CD1c-positive myeloid dendritic cell (primary cell): ENCODE data around the gene ZFP90.
A peak's percentile ranks its signal among the peaks of the same experiment; 100 is the strongest.
"Not testable (repeated sequence)": the region's sequence is repeated elsewhere in the genome, so short reads cannot be mapped to it uniquely, and the experiment has no call there.

Source experiments
- DNase-seq: peaks from one replicate; pipeline ENCODE4 v3.0.0-alpha.2; 2016; ENCODE audit errors: extremely low spot score

Gene ZFP90

GRCh38 chr16:68538880-68539701 is at the start of gene ZFP90:
TSS of gene ZFP90 (plus strand) at chr16:68539291. CDS start at chr16:68539793, 502 bp downstream.
- peak; percentile 94 for DNase-seq

DNA sequence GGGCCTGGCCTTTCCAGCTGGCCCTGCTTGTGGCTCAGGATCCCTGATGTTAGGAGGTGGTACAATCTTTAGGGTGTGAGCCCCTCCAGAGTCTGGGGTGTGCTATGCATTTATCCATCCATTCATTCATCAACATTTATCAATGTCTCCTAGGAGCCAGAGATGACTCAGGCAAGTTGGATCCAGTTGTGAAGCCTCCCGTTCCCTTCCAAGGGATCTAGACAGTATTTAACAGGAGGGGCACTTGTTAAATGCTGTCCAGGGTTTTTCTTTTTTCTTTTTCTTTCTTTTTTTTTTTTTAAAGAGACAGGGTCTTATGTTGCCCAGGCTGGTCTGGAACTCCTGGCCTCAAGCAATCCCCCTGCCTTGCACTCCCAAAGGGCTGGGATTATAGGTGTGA is 48.7 kb upstream of the ZFP90 start:
- DNase-seq: no peak

DNA sequence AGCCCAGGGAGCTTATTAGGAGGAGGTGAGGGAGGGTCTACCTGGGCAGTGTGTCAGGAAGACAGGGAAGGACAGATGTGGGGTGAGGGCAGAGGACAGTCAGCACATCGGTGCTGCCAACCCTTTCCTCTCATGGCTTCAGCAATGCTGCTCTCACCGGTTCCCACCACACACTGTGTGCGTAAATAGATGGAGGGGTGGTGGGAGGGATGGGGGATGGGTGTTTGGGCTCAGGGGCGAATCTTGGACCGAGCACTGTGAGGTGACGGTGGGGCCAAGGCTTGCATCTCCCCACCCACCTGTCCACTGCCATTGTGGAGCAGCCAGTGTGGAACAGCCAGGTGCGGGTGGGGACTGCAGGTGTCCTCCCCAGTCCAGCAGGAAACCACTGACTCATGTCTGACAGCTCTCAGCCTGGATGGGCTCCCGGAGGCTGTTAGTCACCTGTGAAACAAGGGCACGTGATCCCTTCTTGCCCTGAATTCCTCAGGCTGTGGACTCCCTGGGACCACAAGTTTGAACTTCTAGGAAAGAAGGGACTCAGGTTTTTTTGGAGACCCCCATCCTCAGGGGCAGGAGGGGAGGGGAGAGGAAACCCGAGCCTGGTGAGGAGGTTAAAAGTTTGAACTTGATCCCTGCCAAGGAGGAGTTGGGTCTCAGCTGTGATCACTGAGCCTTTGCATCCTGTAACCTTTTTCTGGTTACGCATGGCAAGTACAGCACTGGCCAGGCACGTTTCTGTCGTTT is 48.1 kb upstream of the ZFP90 start:
- DNase-seq: no peak

DNA sequence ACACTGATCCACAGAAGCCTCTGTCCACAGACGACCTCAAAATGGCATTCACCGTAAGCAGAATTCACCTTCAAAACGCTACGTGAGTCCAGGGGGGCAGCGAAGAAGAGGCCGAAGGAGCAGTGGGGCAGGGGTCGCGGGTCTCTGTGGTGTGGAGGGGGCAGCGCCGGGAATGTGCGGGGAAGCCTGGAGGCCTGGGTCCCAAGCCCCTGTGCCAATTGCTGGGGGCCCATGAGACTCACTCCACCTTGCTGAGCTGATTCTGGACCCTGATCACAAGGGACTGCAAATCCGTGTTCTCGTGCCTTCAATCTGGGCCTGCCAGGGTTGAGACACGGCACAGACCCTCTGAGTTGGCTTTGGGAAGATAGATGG is 47.5 kb upstream of the ZFP90 start:
- DNase-seq: no peak

GRCh38 chr16:68492151-68492542 is 46.9 kb upstream of the ZFP90 start:
- no peak for DNase-seq

GRCh38 chr16:68492543-68493411 is 46.3 kb upstream of the ZFP90 start:
- no peak for DNase-seq

DNA sequence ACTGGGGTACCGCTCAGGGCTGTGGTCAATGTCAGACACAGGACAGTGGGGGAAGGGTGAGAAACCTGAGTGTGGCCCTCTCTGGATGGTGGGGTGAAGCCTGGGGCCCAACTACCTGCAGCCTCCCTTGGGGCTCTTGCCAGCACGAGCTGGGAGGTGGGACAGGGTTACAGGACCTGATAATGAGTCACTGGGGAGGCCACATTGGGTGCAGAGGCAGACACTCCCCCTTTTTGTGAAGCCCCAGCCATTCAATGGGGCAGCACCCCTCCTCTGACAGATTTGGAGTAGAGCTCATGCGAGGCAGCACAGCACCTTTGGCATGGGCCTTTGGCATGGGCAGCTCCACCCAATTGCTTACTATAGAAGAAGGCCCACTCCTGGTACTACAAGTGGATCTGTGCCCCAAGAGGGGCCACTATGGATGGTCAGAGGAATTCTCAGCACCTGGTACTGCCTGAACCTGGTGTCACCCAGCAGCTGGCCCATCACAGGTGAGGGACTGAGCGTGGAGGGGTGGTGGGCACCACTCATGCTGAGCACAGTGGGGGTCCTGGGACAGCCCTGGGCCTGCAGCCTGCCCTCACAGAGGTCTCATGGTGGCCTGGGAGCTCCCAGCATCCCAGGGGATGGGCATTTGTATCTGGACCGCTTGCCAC is 45.5 kb upstream of the ZFP90 start:
- DNase-seq: no peak

GRCh38 chr16:68494261-68494660 is 44.8 kb upstream of the ZFP90 start:
- not testable (repeated sequence) for DNase-seq

GRCh38 chr16:68496689-68497088 is 42.4 kb upstream of the ZFP90 start:
- no peak for DNase-seq

GRCh38 chr16:68499006-68499405 is 40.1 kb upstream of the ZFP90 start:
- no peak for DNase-seq

GRCh38 chr16:68503334-68503733 is 35.8 kb upstream of the ZFP90 start:
- DNase-seq: no peak

- DNase-seq: no peak
These were observed 35.0 kb upstream of the ZFP90 start for GRCh38 chr16:68504066-68504465.

GRCh38 chr16:68506331-68507053 is 32.6 kb upstream of the ZFP90 start:
- no peak for DNase-seq

GRCh38 chr16:68508013-68508412 is 31.1 kb upstream of the ZFP90 start:
- no peak for DNase-seq

GRCh38 chr16:68508641-68509240 is 30.4 kb upstream of the ZFP90 start:
- no peak for DNase-seq

GRCh38 chr16:68509381-68509780 is 29.7 kb upstream of the ZFP90 start:
- no peak for DNase-seq

DNA sequence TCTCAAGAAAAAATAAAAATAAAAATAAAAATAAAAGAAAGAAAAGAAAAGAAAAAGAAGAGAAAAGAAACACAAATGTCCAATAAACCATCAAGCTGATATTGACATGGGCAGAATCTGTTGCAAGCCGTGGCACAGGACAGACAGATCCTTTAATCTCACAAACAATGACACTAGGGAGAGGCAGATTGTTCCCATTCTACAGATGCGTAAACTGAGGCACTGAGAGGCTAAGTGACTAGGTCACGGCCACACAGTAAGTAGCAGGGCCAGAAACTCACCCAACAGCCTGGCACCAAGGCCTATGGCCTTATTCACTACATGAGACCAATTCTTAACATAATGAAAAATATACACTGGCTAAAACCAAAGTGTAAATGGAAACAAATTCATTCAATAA is 28.3 kb upstream of the ZFP90 start:
- no peak for DNase-seq

DNA sequence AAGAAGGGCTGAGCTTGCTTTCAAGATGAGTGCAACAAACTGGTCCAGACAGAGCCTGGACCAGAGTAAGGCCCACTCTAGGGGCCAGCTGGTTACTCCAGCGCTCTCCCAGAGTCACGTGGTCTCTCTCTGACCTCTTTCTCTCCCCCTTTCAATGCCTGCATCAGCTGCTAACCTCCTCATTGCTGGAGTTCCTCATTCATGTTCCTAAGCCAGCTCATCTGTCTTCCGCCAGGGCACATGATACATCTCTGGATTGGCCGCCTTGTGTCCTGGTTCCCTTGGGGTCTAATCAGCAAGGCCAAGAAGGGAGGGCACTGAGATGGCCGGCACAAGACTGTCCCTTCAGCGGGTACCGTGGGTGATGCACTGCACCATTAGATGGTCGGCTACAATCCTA is 26.9 kb upstream of the ZFP90 start:
- DNase-seq: peak; percentile 49

DNA sequence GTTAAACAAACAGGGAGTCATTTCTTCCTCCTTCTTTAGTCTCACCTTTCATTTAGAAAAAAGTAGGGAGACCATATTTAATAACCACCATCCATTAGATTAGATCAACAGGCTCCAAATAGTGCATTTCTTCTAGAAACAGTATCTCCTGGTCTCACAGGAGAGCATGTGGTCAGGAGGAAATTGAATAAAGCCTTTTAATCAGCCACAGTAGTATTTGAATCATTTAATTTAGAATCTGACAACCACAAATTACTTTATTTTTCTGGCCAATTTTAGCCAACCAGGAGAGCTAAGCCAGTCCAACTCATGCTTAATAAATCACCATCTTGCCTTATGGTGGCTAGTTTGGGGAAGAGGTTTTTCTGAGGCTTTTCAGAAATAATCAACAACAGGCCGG is 26.3 kb upstream of the ZFP90 start:
- no peak for DNase-seq

- DNase-seq: no peak
These were observed 24.6 kb upstream of the ZFP90 start for GRCh38 chr16:68514511-68514910.
